Measurements from ENCODE around the gene LIX1L. TPM values are rescaled to one million over a fixed set of nuclear protein-coding genes. Genes with fewer than 3 reads are reported as not detected.

The LIX1L gene
- total and polyA plus RNA-seq, 2 of the 4 experiments (the other 2 are of a cell fraction) = 14.7 to 28.8 TPM

- dilution Hi-C loops (cut with HindIII; ENCODE audit: low sequenced_read_pairs, unreplicated experiment) = no loop called here
These were observed 905 bp downstream of the LIX1L start for GRCh38 chr1:145956781-145957442.

More at GRCh38 chr1:145956781-145957442, 905 bp downstream of the LIX1L start:
- Histone ChIP-seq H2BK5ac (ENCODE audit: low read depth, low read length, poor library complexity, severe bottlenecking) (peak overlapping the region; percentile 98), H3K27ac (ENCODE audit: insufficient read depth, low read length) (peak overlapping the region; percentile 94), H2BK15ac (ENCODE audit: low read depth, low read length) (peak overlapping the region; percentile 7; the same call in 1 of the 3 replicates), H3K4ac (ENCODE audit: low read depth, low read length) (peak overlapping the region; percentile 39; the same call in 1 of the 2 replicates), H2BK20ac (ENCODE audit: low read depth, low read length) (no peak overlapping the region), H3K36me3 (ENCODE audit: control insufficient read depth, insufficient read depth, low read length) (peaks cover 2% of the 10 kb centered on the region; the same call in 1 of the 2 replicates), H4K5ac (ENCODE audit: low read depth, low read length) (peak overlapping the region; percentile 14), H3K4me3 (ENCODE audit: insufficient read depth, low read depth, low read length) (peak overlapping the region; percentile 68), H3K9ac (ENCODE audit: low read depth, low read length) (peak overlapping the region; percentile 87), H3K9me1 (ENCODE audit: insufficient read depth, low read length) (peaks cover 13% of the 10 kb centered on the region; the same call in 1 of the 2 replicates), H3K27me3 (ENCODE audit: control insufficient read depth, insufficient read depth, low read length) (no peaks in the 10 kb centered on the region), H3K4me2 (ENCODE audit: low read depth, low read length) (peak overlapping the region; percentile 99), H2AFZ (replicated peaks; ENCODE audit: low read length, poor library complexity) (no peak overlapping the region), H4K91ac (ENCODE audit: insufficient read depth, low read depth, low read length) (peak overlapping the region; percentile 35; the same call in 1 of the 2 replicates), H4K8ac (ENCODE audit: low read depth in 2 of 2, low read length in 2 of 2) (peak overlapping the region; percentile 7 to 89), H2BK120ac (ENCODE audit: low read depth, low read length) (peak overlapping the region; percentile 5; the same call in 1 of the 2 replicates), H3K14ac (replicated peaks; ENCODE audit: low read depth, low read length) (peak overlapping the region; percentile 66), H3K4me1 (ENCODE audit: control insufficient read depth, insufficient read depth, low read length) (peaks cover 13% of the 10 kb centered on the region), H2AK9ac (replicated peaks; ENCODE audit: low read depth, low read length, poor library complexity) (peak overlapping the region; percentile 35), H3K9me3 (ENCODE audit: control insufficient read depth, insufficient read depth, low read length) (no peaks in the 10 kb centered on the region), H4K20me1 (ENCODE audit: insufficient read depth, low read length) (peaks cover 15% of the 10 kb centered on the region; the same call in 1 of the 2 replicates), H3K23ac (ENCODE audit: low read depth, low read length) (peak overlapping the region; percentile 44; the same call in 1 of the 2 replicates), H3K18ac (ENCODE audit: low read depth, low read length) (peak overlapping the region; percentile 32; the same call in 1 of the 2 replicates), H3K79me1 (ENCODE audit: low read depth in 1 of 2, low read length in 2 of 2) (peaks cover 21 to 66% of the 10 kb centered on the region in 2 experiments), H3K56ac (ENCODE audit: extremely low read depth, insufficient read depth, low read length) (peak overlapping the region; percentile 74), H2AK5ac (ENCODE audit: low read depth, low read length) (peak overlapping the region; percentile 63)
- intact Hi-C loops (cut with micrococcal nuclease) (loop anchor here (2.0 to 10.0 kb wide), 3 partner anchors 30 to 100 kb away; partner anchors contain the start of genes PIAS3 and RBM8A), in situ Hi-C loops (cut with MboI; ENCODE audit: low sequenced_read_pairs) (no loop called here)
- TF ChIP-seq RAD21 (IDR thresholded peaks at IDR 0.05; ENCODE audit: low read length) (no peak), MXI1 (IDR thresholded peaks at IDR 0.05; ENCODE audit: borderline replicate concordance, low read depth, low read length) (no peak), BHLHE40 (IDR thresholded peaks at IDR 0.05; ENCODE audit: low read depth, low read length) (no peak), RFX5 (IDR thresholded peaks at IDR 0.05; ENCODE audit: low read depth, low read length) (no peak), MAZ (IDR thresholded peaks at IDR 0.05; ENCODE audit: borderline replicate concordance, low read depth, low read length) (no peak)
- ChIA-PET CTCF (no interaction called here), POLR2A (ENCODE audit: unreplicated experiment) (no interaction called here)
- ATAC-seq (ENCODE audit: low read depth) (no peak), DNase-seq (peak; percentile 38)
- TSS peak; percentile 69 for BruUV-seq (replicated peaks)
- 0% methylated on average over 1 of the region's 3 CpGs; no CpG with 5 or more reads in 1 of the 2 experiments for WGBS, 2 experiments (ENCODE audit: extremely low coverage in 2 of 2, insufficient read length in 1 of 2)

All from IMR-90 (cell line).